K562 (cell line): ENCODE data around the gene CHST10. TPM values are rescaled to one million over a fixed set of nuclear protein-coding genes. Genes with fewer than 3 reads are reported as not detected.

Experiments
- ATAC-seq: fragments of 200-7000 bp; cut with Tn5 transposase; 3 replicates; pipeline ENCODE4 v1.9.1; 2020; ENCODE audit warnings: moderate library complexity
- BruUV-seq: library from RNA; stranded (reverse); fragments of 400-500 nt; replicated peaks from 2 replicates; lab custom pipeline; 2021; lab: Mats Ljungman, UMichigan
- CTCF ChIA-PET: fragments of 300-600 bp; formaldehyde crosslinking; extraction: SDS; loops from one replicate; lab custom pipeline; 2021; ENCODE audit warnings: low intra/inter-chr PET ratio; lab: Yijun Ruan, JAX
- POLR2A ChIA-PET: fragments of 300-600, 350-650 bp; sonication (Branson Sonifier 250); formaldehyde crosslinking; extraction: SDS; loops from one replicate; lab custom pipeline; 2021; ENCODE audit warnings: antibody characterized with exemption, inconsistent platforms; lab: Yijun Ruan, JAX
- DNase-seq, 4 experiments: peaks; one replicate each; pipeline versions ENCODE4 v3.0.0 to v3.0.0-alpha.2; 2011 to 2018; ENCODE audit warnings: low spot score in 3 of 4, mixed read lengths in 3 of 4; ENCODE audit errors: extremely low read depth in 1 of 4
- FAIRE-seq: peaks from 2 replicates; lab custom pipeline; 2011; peaks lifted over from hg19 to GRCh38; lab: Jason Lieb, UNC
- H2AFZ ChIP-seq: 2 replicates; pipeline ENCODE4 v1.6.0; 2011; ENCODE audit warnings: low read depth, low read length, control low read depth, inconsistent platforms
- H3K27ac ChIP-seq: fragments of 200-600 bp; 3 replicates; pipeline ENCODE4 v1.8.0; 2011; ENCODE audit warnings: low read depth, mild to moderate bottlenecking, control low read depth, inconsistent platforms, low read length, moderate library complexity, mixed read lengths; ENCODE audit errors: extremely low read depth
- H3K27me3 ChIP-seq, 2 experiments: fragments of 300-600 bp in 1 of 2; 2 replicates in 1 of 2; 3 replicates in 1 of 2; pipeline versions ENCODE4 v1.6.0 to v1.8.0; 2011; ENCODE audit warnings: inconsistent platforms in 2 of 2, low read length in 2 of 2, mild to moderate bottlenecking in 1 of 2, mixed read lengths in 1 of 2, moderate library complexity in 1 of 2; ENCODE audit not compliant: control insufficient read depth in 2 of 2, insufficient read depth in 2 of 2
- H3K36me3 ChIP-seq: fragments of 300-600 bp; 3 replicates; pipeline ENCODE4 v1.8.0; 2011; ENCODE audit warnings: mild to moderate bottlenecking, low read length, inconsistent platforms; ENCODE audit not compliant: control insufficient read depth, insufficient read depth
- H3K4me1 ChIP-seq, 2 experiments: fragments of 200-600 bp in 1 of 2; replicated peaks in 1 of 2; 2 replicates in 1 of 2; 3 replicates in 1 of 2; pipeline versions ENCODE4 v1.5.1 to v1.8.0; 2011; ENCODE audit warnings: inconsistent platforms in 2 of 2, low read length in 2 of 2, mild to moderate bottlenecking in 1 of 2, mixed read lengths in 1 of 2, moderate library complexity in 1 of 2; ENCODE audit not compliant: control insufficient read depth in 2 of 2, insufficient read depth in 2 of 2
- H3K4me2 ChIP-seq: 2 replicates; pipeline ENCODE4 v1.6.1; 2011; ENCODE audit warnings: low read length, control low read depth, inconsistent platforms, mixed read lengths; ENCODE audit not compliant: insufficient read depth
- H3K4me3 ChIP-seq: fragments of 200-600 bp; sonication (generic), shearing (Covaris generic); 2 replicates; pipeline ENCODE4 v1.5.1; 2016; ENCODE audit warnings: control low read depth, inconsistent platforms
- H3K79me2 ChIP-seq: fragments of 200-600 bp; 3 replicates; pipeline ENCODE4 v1.8.0; 2011; ENCODE audit warnings: low read length, inconsistent platforms; ENCODE audit not compliant: control insufficient read depth, insufficient read depth
- H3K9ac ChIP-seq, 2 experiments: 2 replicates each; pipeline versions ENCODE4 v1.6.0 to v1.6.1; 2011; ENCODE audit warnings: low read depth in 2 of 2, low read length in 2 of 2, control low read depth in 1 of 2, inconsistent platforms in 1 of 2, mild to moderate bottlenecking in 1 of 2, mixed read lengths in 1 of 2; ENCODE audit not compliant: insufficient read depth in 1 of 2
- H3K9me1 ChIP-seq: one replicate; pipeline ENCODE4 v1.6.0; 2011; ENCODE audit warnings: inconsistent platforms, mild to moderate bottlenecking, low read length, moderate library complexity; ENCODE audit not compliant: control insufficient read depth, insufficient read depth
- H3K9me3 ChIP-seq: replicated peaks from 2 replicates; pipeline ENCODE4 v1.5.1; 2011; ENCODE audit warnings: low read depth, low read length, inconsistent platforms; ENCODE audit not compliant: control insufficient read depth, insufficient read depth
- H4K20me1 ChIP-seq: replicated peaks from 2 replicates; pipeline ENCODE4 v1.6.1; 2011; ENCODE audit warnings: low read length, inconsistent platforms, mixed read lengths; ENCODE audit not compliant: control insufficient read depth, insufficient read depth
- E2F4 ChIP-seq: sonication (generic); formaldehyde crosslinking; IDR thresholded peaks from 2 replicates; pipeline ENCODE4 v1.8.0; 2022; ENCODE audit warnings: mild to moderate bottlenecking, low read depth, missing genetic modification reagents
- ETS2 ChIP-seq: IDR thresholded peaks from 2 replicates; pipeline ENCODE4 v1.6.1; 2016; ENCODE audit warnings: borderline replicate concordance, missing genetic modification characterization, mild to moderate bottlenecking, moderate library complexity, missing compliant biosample characterization; ENCODE audit not compliant: poor library complexity, severe bottlenecking
- EZH2 ChIP-seq: IDR thresholded peaks from 2 replicates; pipeline ENCODE4 v1.6.1; 2012; ENCODE audit warnings: low read depth, mild to moderate bottlenecking, inconsistent platforms, low read length, borderline replicate concordance
- GABPB2 ChIP-seq: fragments of 250-450 bp; sonication (Bioruptor Pico); conservative IDR thresholded peaks from 2 replicates; pipeline ENCODE4 v1.5.1; 2021; ENCODE audit warnings: mild to moderate bottlenecking
- NKRF ChIP-seq: fragments of 450-650 bp; IDR thresholded peaks from 2 replicates; pipeline ENCODE4 v1.6.1; 2016; ENCODE audit warnings: borderline replicate concordance
- SRSF3 ChIP-seq: fragments of 200-400 bp; formaldehyde crosslinking; IDR thresholded peaks from 2 replicates; pipeline ENCODE4 v1.6.1; 2016; ENCODE audit warnings: mild to moderate bottlenecking, low read length, moderate library complexity; ENCODE audit not compliant: insufficient read depth
- USF1 ChIP-seq: sonication (generic); formaldehyde crosslinking; IDR thresholded peaks from 2 replicates; pipeline ENCODE4 v1.9.0; 2022; ENCODE audit warnings: mild to moderate bottlenecking, missing genetic modification reagents
- ZNF384 ChIP-seq: IDR thresholded peaks from 2 replicates; pipeline ENCODE4 v1.6.1; 2012; ENCODE audit warnings: low read depth, low read length, improper control_type of control experiment
- ZNF431 ChIP-seq: sonication (generic); formaldehyde crosslinking; IDR thresholded peaks from 2 replicates; pipeline ENCODE4 v1.8.0; 2022; ENCODE audit warnings: mild to moderate bottlenecking, missing genetic modification reagents
- WGBS: fragments of 100-300 bp; shearing (Covaris generic); methylation state at CpG from one replicate; pipeline ENCODE4 v1.1.6; 2016; ENCODE audit warnings: low coverage, mixed read lengths; ENCODE audit not compliant: insufficient coverage; ENCODE audit errors: missing lambda C conversion rate; 5-methylcytosine and 5-hydroxymethylcytosine counted together
- in situ Hi-C: fragments of 300-500 bp; cut with MboI; formaldehyde crosslinking; loops from 4 replicates; pipeline ENCODE4 v1.15.0; 2018; ENCODE audit warnings: inconsistent platforms, mixed read lengths
- intact Hi-C: fragments of 100-400 bp; cut with micrococcal nuclease; formaldehyde crosslinking; loops from 2 replicates; pipeline ENCODE4 v1.14.2; 2022
- polyA plus RNA-seq, 8 experiments: library from polyadenylated mRNA; depleted of rRNA in 4 of 8; stranded (reverse) in 5 of 8; unstranded in 3 of 8; fragments of >200 nt; fragmentation: Nextera tagmentation in 2 of 8; fragmentation: Illumina TruSeq in 1 of 8; extraction: Ambion mirVana in 2 of 8; extraction: Trizol in 1 of 8; gene quantifications; 2 replicates each; pipeline versions ENCODE4 v1.2.1 to v1.2.3, GENCODE V29; 2011 to 2014; ENCODE audit warnings: inconsistent platforms in 1 of 8, missing spikeins in 1 of 8
- total RNA-seq, 7 experiments: library from RNA; depleted of rRNA in 6 of 7; stranded (reverse); fragments of >200 nt in 6 of 7; fragmentation: Illumina TruSeq in 2 of 7; extraction: Trizol in 2 of 7; gene quantifications; 2 replicates each; pipeline versions ENCODE4 v1.2.1 to v1.2.3, GENCODE V29; 2011 to 2021; ENCODE audit warnings: low replicate concordance in 1 of 7

The CHST10 gene
- total and polyA plus RNA-seq, 9 of the 15 experiments (the other 6 are each of a cell fraction or from before 2014, with no cell fraction given): 1.3 to 30.9 (median 19.3) TPM

- no peak for TF ChIP-seq E2F4 (CRISPR knock-in tag)
- intact Hi-C loops (loop anchor here (10.0 kb wide), 2 partner anchors 180 to 560 kb away; no protein-coding TSS in a partner anchor), in situ Hi-C loops (no loop called here)
- Histone ChIP-seq H3K27ac (no peak overlapping the region), H3K4me1 (peaks cover 0 to 5% of the 10 kb centered on the region in 2 experiments; a peak in 2 of 5 replicates), H3K4me2 (no peak overlapping the region), H3K4me3 (no peak overlapping the region), H4K20me1 (no peaks in the 10 kb centered on the region), H2AFZ (no peak overlapping the region), H3K9me1 (no peaks in the 10 kb centered on the region), H3K9me3 (no peaks in the 10 kb centered on the region), H3K36me3 (no peaks in the 10 kb centered on the region), H3K9ac (no peak overlapping the region), H3K79me2 (no peaks in the 10 kb centered on the region), H3K27me3 (peaks cover 0 to 2% of the 10 kb centered on the region in 2 experiments; a peak in 1 of 5 replicates)
- DNase-seq: no peak
- ChIA-PET CTCF (no interaction called here), POLR2A (interaction anchor here (1.2 kb wide), 1 partner anchor 9 kb away, joined by 5 read pairs; no protein-coding TSS in a partner anchor)
- ATAC-seq: no peak
- 46% methylated on average over 4 of the region's 4 CpGs for WGBS
- no peak for FAIRE-seq
- BruUV-seq: no TSS peak
These were observed 7.6 kb upstream of the CHST10 start for GRCh38 chr2:100425107-100425506.

- intact Hi-C loops: loop anchor here (10.0 kb wide), 2 partner anchors 180 to 560 kb away; no protein-coding TSS in a partner anchor
- Histone ChIP-seq H3K27me3 (peaks cover 0 to 2% of the 10 kb centered on the region in 2 experiments; a peak in 1 of 5 replicates), H3K9me3 (no peaks in the 10 kb centered on the region), H3K4me2 (no peak overlapping the region), H2AFZ (no peak overlapping the region), H3K9me1 (no peaks in the 10 kb centered on the region), H3K79me2 (no peaks in the 10 kb centered on the region), H3K4me3 (no peak overlapping the region), H3K36me3 (no peaks in the 10 kb centered on the region), H3K27ac (no peak overlapping the region), H3K4me1 (peaks cover 0 to 5% of the 10 kb centered on the region in 2 experiments; a peak in 2 of 5 replicates), H3K9ac (no peak overlapping the region), H4K20me1 (no peaks in the 10 kb centered on the region)
- CTCF ChIA-PET: no interaction called here
- 2% methylated on average over 4 of the region's 4 CpGs for WGBS
- POLR2A ChIA-PET: no interaction called here
- FAIRE-seq (no peak), DNase-seq (no peak), ATAC-seq (no peak)
- BruUV-seq: no TSS peak
- in situ Hi-C loops: no loop called here
- TF ChIP-seq NKRF: no peak
- TF ChIP-seq GABPB2: no peak
- TF ChIP-seq EZH2: no peak
- TF ChIP-seq ZNF384: no peak
- TF ChIP-seq SRSF3: no peak
- no peak for TF ChIP-seq USF1
- TF ChIP-seq ZNF431: peak; percentile 89
- TF ChIP-seq ETS2 (tag): no peak
These were observed 6.9 kb upstream of the CHST10 start for GRCh38 chr2:100424277-100424875.
